HepG2 (cell line): ENCODE results near the gene HTR4. TPM values are rescaled to one million over a fixed set of nuclear protein-coding genes. Genes with fewer than 3 reads are reported as not detected.

Experiments
- ATAC-seq: fragments of 200-7000 bp; cut with Tn5 transposase; 3 replicates; pipeline ENCODE4 v1.9.1; 2020; ENCODE audit warnings: mild to moderate bottlenecking, moderate library complexity
- BruUV-seq: library from RNA; stranded (reverse); fragments of 400-500 nt; replicated peaks from 2 replicates; lab custom pipeline; 2021; lab: Mats Ljungman, UMichigan
- CTCF ChIA-PET: fragments of 300-600 bp; formaldehyde crosslinking; extraction: SDS; loops from one replicate; lab custom pipeline; 2021; ENCODE audit warnings: low total read pairs, inconsistent platforms, low intra/inter-chr PET ratio; lab: Yijun Ruan, JAX
- POLR2A ChIA-PET: fragments of 350-600 bp; sonication (Branson Sonifier 250); formaldehyde crosslinking; loops from one replicate; lab custom pipeline; 2020; ENCODE audit warnings: antibody characterized with exemption, inconsistent platforms; lab: Yijun Ruan, JAX
- DNase-seq: peaks from one replicate; pipeline ENCODE4 v3.0.0-alpha.2; 2015; ENCODE audit warnings: low spot score
- FAIRE-seq: peaks from 3 replicates; lab custom pipeline; 2011; peaks lifted over from hg19 to GRCh38; lab: Jason Lieb, UNC
- H2AFZ ChIP-seq: one replicate; pipeline ENCODE4 v1.6.1; 2011; ENCODE audit warnings: low read length, inconsistent platforms
- H3K27ac ChIP-seq: fragments of 300-600 bp; 3 replicates; pipeline ENCODE4 v1.8.0; 2011; ENCODE audit warnings: mixed run types, mild to moderate bottlenecking, mixed read lengths, low read length, inconsistent platforms; ENCODE audit not compliant: insufficient read depth; ENCODE audit errors: extremely low read length
- H3K27me3 ChIP-seq, 2 experiments: fragments of 200-600 bp in 1 of 2; 2 replicates in 1 of 2; 3 replicates in 1 of 2; pipeline versions ENCODE4 v1.6.0 to v1.8.0; 2011; ENCODE audit warnings: low read length in 2 of 2, mild to moderate bottlenecking in 2 of 2, moderate library complexity in 2 of 2, inconsistent platforms in 1 of 2; ENCODE audit not compliant: insufficient read depth in 2 of 2, control insufficient read depth in 1 of 2
- H3K36me3 ChIP-seq, 2 experiments: fragments of 200-600 bp in 1 of 2; replicated peaks in 1 of 2; 2 replicates in 1 of 2; 3 replicates in 1 of 2; pipeline versions ENCODE4 v1.5.1 to v1.8.0; 2011; ENCODE audit warnings: low read length in 2 of 2, inconsistent platforms in 1 of 2; ENCODE audit not compliant: insufficient read depth in 2 of 2, control insufficient read depth in 1 of 2
- H3K4me1 ChIP-seq: 2 replicates; pipeline ENCODE4 v1.5.1; 2012; ENCODE audit warnings: low read length, inconsistent platforms; ENCODE audit not compliant: insufficient read depth
- H3K4me2 ChIP-seq: 2 replicates; pipeline ENCODE4 v1.6.0; 2011; ENCODE audit warnings: low read depth, low read length, inconsistent platforms
- H3K4me3 ChIP-seq, 3 experiments: fragments of 200-600 bp in 1 of 3; sonication (generic), shearing (Covaris generic) in 1 of 3; replicated peaks in 1 of 3; 2 replicates each; pipeline ENCODE4 v1.5.1; 2011 to 2016; ENCODE audit warnings: low read length in 3 of 3, inconsistent platforms in 2 of 3, low read depth in 2 of 3, mild to moderate bottlenecking in 2 of 3, control low read depth in 1 of 3, mixed read lengths in 1 of 3; ENCODE audit not compliant: insufficient read depth in 1 of 3
- H3K79me2 ChIP-seq: one replicate; pipeline ENCODE4 v1.6.1; 2011; ENCODE audit warnings: low read length, inconsistent platforms; ENCODE audit not compliant: insufficient read depth
- H3K9ac ChIP-seq: 2 replicates; pipeline ENCODE4 v1.6.0; 2011; ENCODE audit warnings: mild to moderate bottlenecking, low read depth, low read length, inconsistent platforms; ENCODE audit not compliant: insufficient read depth
- H3K9me3 ChIP-seq: 2 replicates; pipeline ENCODE4 v1.5.1; 2012; ENCODE audit warnings: mild to moderate bottlenecking, low read length
- H4K20me1 ChIP-seq: 2 replicates; pipeline ENCODE4 v1.6.0; 2011; ENCODE audit warnings: inconsistent platforms, mild to moderate bottlenecking, low read length, moderate library complexity; ENCODE audit not compliant: insufficient read depth
- AHR ChIP-seq: IDR thresholded peaks from 2 replicates; pipeline ENCODE4 v1.6.1; 2018; ENCODE audit warnings: missing genetic modification reagents, missing compliant biosample characterization
- CENPX ChIP-seq: sonication (generic); formaldehyde crosslinking; IDR thresholded peaks from 2 replicates; pipeline ENCODE4 v1.9.0; 2021; ENCODE audit warnings: mild to moderate bottlenecking, missing genetic modification reagents, moderate library complexity
- DR1 ChIP-seq: sonication (generic); formaldehyde crosslinking; IDR thresholded peaks from 2 replicates; pipeline ENCODE4 v1.8.0; 2021; ENCODE audit warnings: mild to moderate bottlenecking, missing genetic modification reagents, inconsistent platforms
- KLF6 ChIP-seq: IDR thresholded peaks from 2 replicates; pipeline ENCODE4 v1.8.0; 2016; ENCODE audit warnings: missing biosample characterization, missing genetic modification reagents
- MTA3 ChIP-seq: sonication (generic); formaldehyde crosslinking; IDR thresholded peaks from 2 replicates; pipeline ENCODE4 v1.4.0; 2020; ENCODE audit warnings: missing genetic modification reagents
- PBX2 ChIP-seq: IDR thresholded peaks from 2 replicates; pipeline ENCODE4 v1.6.1; 2016; ENCODE audit warnings: control low read depth
- PHF20 ChIP-seq: sonication (generic); formaldehyde crosslinking; IDR thresholded peaks from 2 replicates; pipeline ENCODE4 v1.5.0; 2020; ENCODE audit warnings: mild to moderate bottlenecking, missing genetic modification reagents
- POGK ChIP-seq: sonication (generic); formaldehyde crosslinking; conservative IDR thresholded peaks from 2 replicates; pipeline ENCODE4 v1.8.0; 2022; ENCODE audit warnings: mild to moderate bottlenecking, moderate library complexity, missing genetic modification reagents
- SNRNP70 ChIP-seq: fragments of 200-400 bp; formaldehyde crosslinking; IDR thresholded peaks from 2 replicates; pipeline ENCODE4 v1.6.1; 2017; ENCODE audit warnings: mild to moderate bottlenecking, low read depth, low read length, moderate library complexity
- ZBTB1 ChIP-seq: sonication (generic); formaldehyde crosslinking; IDR thresholded peaks from 2 replicates; pipeline ENCODE4 v1.4.0; 2020; ENCODE audit warnings: missing genetic modification reagents, borderline replicate concordance
- ZFAT ChIP-seq: sonication (generic); formaldehyde crosslinking; conservative IDR thresholded peaks from 2 replicates; pipeline ENCODE4 v1.8.1; 2023; ENCODE audit warnings: missing genetic modification reagents, inconsistent platforms
- ZNF687 ChIP-seq: sonication (generic); formaldehyde crosslinking; IDR thresholded peaks from 2 replicates; pipeline ENCODE4 v1.5.1; 2020; ENCODE audit warnings: mild to moderate bottlenecking, missing genetic modification reagents, moderate library complexity
- ZZZ3 ChIP-seq: sonication (generic); formaldehyde crosslinking; IDR thresholded peaks from 2 replicates; pipeline ENCODE4 v1.4.0; 2020; ENCODE audit warnings: missing genetic modification reagents, mild to moderate bottlenecking, borderline replicate concordance
- WGBS: methylation state at CpG from one replicate; pipeline ENCODE4 v1.1.6; 2017; ENCODE audit warnings: low lambda C conversion rate; 5-methylcytosine and 5-hydroxymethylcytosine counted together
- in situ Hi-C: cut with HindIII; loops from 2 replicates; pipeline ENCODE4 v1.10.0; 2017; ENCODE audit warnings: low pct_unique_long_range_greater_than_20kb; ENCODE audit not compliant: extremely low pct_ligation_motif_present
- intact Hi-C: fragments of 100-400 bp; cut with micrococcal nuclease; formaldehyde crosslinking; loops from one replicate; pipeline ENCODE4 v1.10.0; 2022; ENCODE audit not compliant: unreplicated experiment
- polyA plus RNA-seq, 8 experiments: library from polyadenylated mRNA; depleted of rRNA in 3 of 8; stranded (reverse) in 7 of 8; unstranded in 1 of 8; fragments of >200 nt; fragmentation: Illumina TruSeq in 4 of 8; extraction: Trizol in 4 of 8; gene quantifications; 2 replicates each; pipeline versions ENCODE4 v1.2.1 to v1.2.3, GENCODE V29; 2011 to 2016; ENCODE audit warnings: low read depth in 4 of 8, missing spikeins in 1 of 8, mixed read lengths in 1 of 8; ENCODE audit not compliant: insufficient read depth in 1 of 8
- total RNA-seq, 5 experiments: library from RNA; depleted of rRNA; stranded (reverse); fragments of >200 nt; fragmentation: Illumina TruSeq; extraction: Trizol; gene quantifications; 2 replicates each; pipeline ENCODE4 v1.2.3, GENCODE V29; 2016; ENCODE audit warnings: low read depth in 1 of 5

The HTR4 gene
- total and polyA plus RNA-seq, 2 of the 13 experiments (the other 11 are each of a cell fraction or from before 2014, with no cell fraction given): not detected

- Histone ChIP-seq H4K20me1 (no peaks in the 10 kb centered on the region), H3K27ac (no peak overlapping the region), H3K4me1 (no peaks in the 10 kb centered on the region), H3K79me2 (no peaks in the 10 kb centered on the region), H3K36me3 (no peaks in the 10 kb centered on the region), H3K4me3 (no peak overlapping the region), H3K9me3 (no peaks in the 10 kb centered on the region), H3K4me2 (no peak overlapping the region), H3K9ac (no peak overlapping the region), H2AFZ (no peak overlapping the region), H3K27me3 (no peaks in the 10 kb centered on the region)
- intact Hi-C loops: no loop called here
- BruUV-seq: no TSS peak
- ChIA-PET CTCF (no interaction called here), POLR2A (no interaction called here)
- ATAC-seq (no peak), FAIRE-seq (no peak), DNase-seq (no peak)
- in situ Hi-C loops: no loop called here
- TF ChIP-seq AHR (CRISPR knock-in tag) (no peak), CENPX (CRISPR knock-in tag) (no peak)
These were observed 13.9 kb downstream of the HTR4 start for GRCh38 chr5:148640471-148640870.

- no peaks in the 10 kb centered on the region for H3K9me3 ChIP-seq
- DNase-seq: no peak
- ChIA-PET POLR2A (no interaction called here), CTCF (no interaction called here)
- no peaks in the 10 kb centered on the region for H3K36me3 ChIP-seq
- 4% methylated on average over 2 of the region's 2 CpGs for WGBS
- no peak overlapping the region for H3K27ac ChIP-seq
- FAIRE-seq: no peak
- intact Hi-C loops (no loop called here), in situ Hi-C loops (no loop called here)
- H3K79me2 ChIP-seq: no peaks in the 10 kb centered on the region
- ATAC-seq: no peak
- H3K9ac ChIP-seq: no peak overlapping the region
- H3K4me3 ChIP-seq: no peak overlapping the region
- no TSS peak for BruUV-seq
- no peaks in the 10 kb centered on the region for H4K20me1 ChIP-seq
- no peaks in the 10 kb centered on the region for H3K27me3 ChIP-seq
- H3K4me2 ChIP-seq: no peak overlapping the region
- H2AFZ ChIP-seq: no peak overlapping the region
- H3K4me1 ChIP-seq: no peaks in the 10 kb centered on the region
- TF ChIP-seq ZBTB1 (CRISPR knock-in tag): no peak
- TF ChIP-seq KLF6 (CRISPR knock-in tag): no peak
- no peak for TF ChIP-seq SNRNP70
- no peak for TF ChIP-seq POGK
- TF ChIP-seq ZNF687 (CRISPR knock-in tag): no peak
- TF ChIP-seq PBX2 (CRISPR knock-in tag): no peak
- no peak for TF ChIP-seq ZFAT (CRISPR knock-in tag)
- no peak for TF ChIP-seq ZZZ3 (CRISPR knock-in tag)
- TF ChIP-seq MTA3: no peak
- no peak for TF ChIP-seq PHF20 (CRISPR knock-in tag)
- no peak for TF ChIP-seq DR1 (CRISPR knock-in tag)
These were observed 15.2 kb downstream of the HTR4 start for GRCh38 chr5:148639081-148639480.
